IMR-90 (cell line): ENCODE measurements around the gene ICAM5. TPM values are rescaled to one million over a fixed set of nuclear protein-coding genes. Genes with fewer than 3 reads are reported as not detected.

Experiments
- ATAC-seq: fragments of 200-7000 bp; cut with Tn5 transposase; 2 replicates; pipeline ENCODE4 v1.9.1; 2020; ENCODE audit warnings: low read depth, mild to moderate bottlenecking, moderate library complexity
- Bru-seq: library from RNA; stranded (reverse); fragments of 400-500 nt; gene quantifications from one replicate; lab custom pipeline; 2021; lab: Mats Ljungman, UMichigan
- BruChase-seq, 2 experiments: library from RNA; stranded (reverse); fragments of 400-500 nt; gene quantifications; one replicate each; lab custom pipeline; 2021; lab: Mats Ljungman, UMichigan
- BruUV-seq: library from RNA; stranded (reverse); fragments of 400-500 nt; replicated peaks from 2 replicates; lab custom pipeline; 2021; lab: Mats Ljungman, UMichigan
- CTCF ChIA-PET: fragments of 300-600 bp; formaldehyde crosslinking; extraction: SDS; loops from one replicate; lab custom pipeline; 2021; ENCODE audit warnings: antibody characterized with exemption; lab: Yijun Ruan, JAX
- POLR2A ChIA-PET: fragments of 300-600 bp; sonication (Branson Sonifier 250); formaldehyde crosslinking; loops from one replicate; lab custom pipeline; 2022; ENCODE audit warnings: antibody characterized with exemption; ENCODE audit not compliant: unreplicated experiment; lab: Charles Lee
- DNase-seq: peaks from one replicate; pipeline ENCODE4 v3.0.0; 2013
- H2AFZ ChIP-seq: replicated peaks from 2 replicates; pipeline ENCODE3; 2013; ENCODE audit warnings: low read length, mild to moderate bottlenecking; ENCODE audit not compliant: poor library complexity
- H2AK5ac ChIP-seq: 2 replicates; pipeline ENCODE4 v1.6.1; 2013; ENCODE audit warnings: low read depth, low read length, inconsistent platforms
- H2AK9ac ChIP-seq: replicated peaks from 2 replicates; pipeline ENCODE3; 2013; ENCODE audit warnings: mild to moderate bottlenecking, low read depth, low read length, moderate library complexity; ENCODE audit not compliant: poor library complexity
- H2BK120ac ChIP-seq: 2 replicates; pipeline ENCODE4 v1.6.1; 2013; ENCODE audit warnings: low read depth, low read length, inconsistent platforms
- H2BK15ac ChIP-seq: 3 replicates; pipeline ENCODE4 v1.6.1; 2013; ENCODE audit warnings: low read depth, low read length, inconsistent platforms
- H2BK20ac ChIP-seq: 2 replicates; pipeline ENCODE4 v1.6.1; 2013; ENCODE audit warnings: low read depth, mild to moderate bottlenecking, inconsistent platforms, low read length, moderate library complexity
- H2BK5ac ChIP-seq: 2 replicates; pipeline ENCODE4 v1.6.1; 2013; ENCODE audit warnings: mild to moderate bottlenecking, low read depth, low read length, inconsistent platforms; ENCODE audit not compliant: poor library complexity, severe bottlenecking
- H3K14ac ChIP-seq: replicated peaks from 2 replicates; pipeline ENCODE4 v1.6.1; 2013; ENCODE audit warnings: low read depth, low read length, inconsistent platforms
- H3K18ac ChIP-seq: 2 replicates; pipeline ENCODE4 v1.6.1; 2013; ENCODE audit warnings: low read depth, low read length, control low read depth
- H3K23ac ChIP-seq: 2 replicates; pipeline ENCODE4 v1.6.1; 2013; ENCODE audit warnings: low read depth, low read length, inconsistent platforms
- H3K27ac ChIP-seq: 2 replicates; pipeline ENCODE4 v1.5.1; 2013; ENCODE audit warnings: mild to moderate bottlenecking, control low read depth, low read length; ENCODE audit not compliant: insufficient read depth
- H3K27me3 ChIP-seq: 2 replicates; pipeline ENCODE4 v1.6.1; 2013; ENCODE audit warnings: low read length; ENCODE audit not compliant: control insufficient read depth, insufficient read depth
- H3K36me3 ChIP-seq: 2 replicates; pipeline ENCODE4 v1.6.1; 2013; ENCODE audit warnings: low read length, mixed read lengths; ENCODE audit not compliant: control insufficient read depth, insufficient read depth
- H3K4ac ChIP-seq: 2 replicates; pipeline ENCODE4 v1.6.1; 2013; ENCODE audit warnings: low read depth, low read length, inconsistent platforms
- H3K4me1 ChIP-seq: 2 replicates; pipeline ENCODE4 v1.6.1; 2013; ENCODE audit warnings: low read length, mixed read lengths; ENCODE audit not compliant: control insufficient read depth, insufficient read depth
- H3K4me2 ChIP-seq: 2 replicates; pipeline ENCODE4 v1.6.1; 2013; ENCODE audit warnings: low read depth, mild to moderate bottlenecking, control low read depth, low read length, moderate library complexity
- H3K4me3 ChIP-seq: 2 replicates; pipeline ENCODE4 v1.5.1; 2013; ENCODE audit warnings: low read depth, mild to moderate bottlenecking, control low read depth, low read length, moderate library complexity; ENCODE audit not compliant: insufficient read depth
- H3K56ac ChIP-seq: 2 replicates; pipeline ENCODE4 v1.6.1; 2013; ENCODE audit warnings: low read length, inconsistent platforms; ENCODE audit not compliant: insufficient read depth; ENCODE audit errors: extremely low read depth
- H3K79me1 ChIP-seq, 2 experiments: 2 replicates each; pipeline ENCODE4 v1.6.1; 2013; ENCODE audit warnings: low read length in 2 of 2, inconsistent platforms in 1 of 2, low read depth in 1 of 2
- H3K9ac ChIP-seq: 2 replicates; pipeline ENCODE4 v1.6.1; 2013; ENCODE audit warnings: low read depth, low read length, control low read depth
- H3K9me1 ChIP-seq: 2 replicates; pipeline ENCODE4 v1.6.1; 2013; ENCODE audit warnings: low read length, inconsistent platforms; ENCODE audit not compliant: insufficient read depth
- H3K9me3 ChIP-seq: 2 replicates; pipeline ENCODE4 v1.6.1; 2013; ENCODE audit warnings: low read length; ENCODE audit not compliant: control insufficient read depth, insufficient read depth
- H4K20me1 ChIP-seq: 2 replicates; pipeline ENCODE4 v1.6.1; 2013; ENCODE audit warnings: low read length, inconsistent platforms; ENCODE audit not compliant: insufficient read depth
- H4K5ac ChIP-seq: 2 replicates; pipeline ENCODE4 v1.6.1; 2013; ENCODE audit warnings: mild to moderate bottlenecking, low read depth, low read length, control low read depth
- H4K8ac ChIP-seq, 2 experiments: 2 replicates each; pipeline ENCODE4 v1.6.1; 2013; ENCODE audit warnings: low read depth in 2 of 2, low read length in 2 of 2, control low read depth in 1 of 2, inconsistent platforms in 1 of 2
- H4K91ac ChIP-seq: 2 replicates; pipeline ENCODE4 v1.6.1; 2013; ENCODE audit warnings: low read depth, low read length, inconsistent platforms; ENCODE audit not compliant: insufficient read depth
- MAZ ChIP-seq: IDR thresholded peaks from 2 replicates; pipeline ENCODE4 v1.6.1; 2012; ENCODE audit warnings: low read depth, mild to moderate bottlenecking, low read length, improper control_type of control experiment, moderate library complexity, borderline replicate concordance
- RCOR1 ChIP-seq: IDR thresholded peaks from 2 replicates; pipeline ENCODE4 v1.6.1; 2012; ENCODE audit warnings: mild to moderate bottlenecking, low read length, improper control_type of control experiment; ENCODE audit not compliant: insufficient replicate concordance
- whole genome bisulfite sequencing, 2 experiments: methylation state at CpG; one replicate each; pipeline versions ENCODE4 v1.1.5 to v1.1.7; 2013; ENCODE audit warnings: missing lambda C conversion rate in 2 of 2; ENCODE audit not compliant: insufficient read length in 1 of 2; ENCODE audit errors: extremely low coverage in 2 of 2; 5-methylcytosine and 5-hydroxymethylcytosine counted together
- dilution Hi-C: fragments of 300-500 bp; cut with HindIII; formaldehyde crosslinking; loops from one replicate; pipeline ENCODE4 v1.14.3; 2018; ENCODE audit warnings: low sequenced_read_pairs; ENCODE audit not compliant: unreplicated experiment
- in situ Hi-C: fragments of 300-500 bp; cut with MboI; formaldehyde crosslinking; loops from 3 replicates; pipeline ENCODE4 v1.14.3; 2019; ENCODE audit warnings: low sequenced_read_pairs, inconsistent platforms, mixed read lengths
- intact Hi-C: fragments of 100-400 bp; cut with micrococcal nuclease; formaldehyde crosslinking; loops from 2 replicates; pipeline ENCODE4 v1.10.0; 2022
- long read RNA-seq: library from polyadenylated mRNA; unstranded; transcript quantifications from one replicate; pipeline ENCODE4 v2.0.0, GENCODE V29; 2021; ENCODE audit not compliant: unreplicated experiment
- polyA plus RNA-seq, 3 experiments: library from polyadenylated mRNA; depleted of rRNA; stranded (reverse); fragments of >200 nt; gene quantifications; 2 replicates each; pipeline ENCODE4 v1.2.3, GENCODE V29; 2012; ENCODE audit warnings: low replicate concordance in 1 of 3
- total RNA-seq: library from RNA; depleted of rRNA; stranded (reverse); fragments of >200 nt; gene quantifications from 2 replicates; pipeline ENCODE4 v1.2.3, GENCODE V29; 2012; rRNA removed

Gene ICAM5, protein sequence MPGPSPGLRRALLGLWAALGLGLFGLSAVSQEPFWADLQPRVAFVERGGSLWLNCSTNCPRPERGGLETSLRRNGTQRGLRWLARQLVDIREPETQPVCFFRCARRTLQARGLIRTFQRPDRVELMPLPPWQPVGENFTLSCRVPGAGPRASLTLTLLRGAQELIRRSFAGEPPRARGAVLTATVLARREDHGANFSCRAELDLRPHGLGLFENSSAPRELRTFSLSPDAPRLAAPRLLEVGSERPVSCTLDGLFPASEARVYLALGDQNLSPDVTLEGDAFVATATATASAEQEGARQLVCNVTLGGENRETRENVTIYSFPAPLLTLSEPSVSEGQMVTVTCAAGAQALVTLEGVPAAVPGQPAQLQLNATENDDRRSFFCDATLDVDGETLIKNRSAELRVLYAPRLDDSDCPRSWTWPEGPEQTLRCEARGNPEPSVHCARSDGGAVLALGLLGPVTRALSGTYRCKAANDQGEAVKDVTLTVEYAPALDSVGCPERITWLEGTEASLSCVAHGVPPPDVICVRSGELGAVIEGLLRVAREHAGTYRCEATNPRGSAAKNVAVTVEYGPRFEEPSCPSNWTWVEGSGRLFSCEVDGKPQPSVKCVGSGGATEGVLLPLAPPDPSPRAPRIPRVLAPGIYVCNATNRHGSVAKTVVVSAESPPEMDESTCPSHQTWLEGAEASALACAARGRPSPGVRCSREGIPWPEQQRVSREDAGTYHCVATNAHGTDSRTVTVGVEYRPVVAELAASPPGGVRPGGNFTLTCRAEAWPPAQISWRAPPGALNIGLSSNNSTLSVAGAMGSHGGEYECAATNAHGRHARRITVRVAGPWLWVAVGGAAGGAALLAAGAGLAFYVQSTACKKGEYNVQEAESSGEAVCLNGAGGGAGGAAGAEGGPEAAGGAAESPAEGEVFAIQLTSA
- total RNA-seq = 2.5 and 3.0 TPM in 2 replicates
- 23.9 and 26.5 TPM in 2 replicates for polyA plus RNA-seq (2012; rRNA removed)
- 13.1 and 22.4 TPM in 2 replicates for polyA plus RNA-seq (2012; cell fraction: cytosol; rRNA removed)
- polyA plus RNA-seq (2012; cell fraction: nucleus; rRNA removed; ENCODE audit: low replicate concordance) = 107 and 283 TPM in 2 replicates
- percentile 56 among the genes with signal in this experiment for Bru-seq, nascent RNA
- percentile 60 among the genes with signal in this experiment for BruChase-seq, experiment 1, labeled RNA remaining after a 6-hour chase
- BruChase-seq, experiment 2, labeled RNA remaining after a 2-hour chase = percentile 67 among the genes with signal in this experiment
- long read RNA-seq, transcript ICAM5-203 (9 exons, 2,599 nt) = major isoform, 15 of 102 reads
- long read RNA-seq, transcript ICAM5-201 (11 exons, 3,000 nt) = minor isoform, 13 of 102 reads
- long read RNA-seq, partial matches to known transcripts = 63 of 102 reads
- long read RNA-seq, other reads (novel, unspliced or antisense) = 11 of 102 reads

DNA sequence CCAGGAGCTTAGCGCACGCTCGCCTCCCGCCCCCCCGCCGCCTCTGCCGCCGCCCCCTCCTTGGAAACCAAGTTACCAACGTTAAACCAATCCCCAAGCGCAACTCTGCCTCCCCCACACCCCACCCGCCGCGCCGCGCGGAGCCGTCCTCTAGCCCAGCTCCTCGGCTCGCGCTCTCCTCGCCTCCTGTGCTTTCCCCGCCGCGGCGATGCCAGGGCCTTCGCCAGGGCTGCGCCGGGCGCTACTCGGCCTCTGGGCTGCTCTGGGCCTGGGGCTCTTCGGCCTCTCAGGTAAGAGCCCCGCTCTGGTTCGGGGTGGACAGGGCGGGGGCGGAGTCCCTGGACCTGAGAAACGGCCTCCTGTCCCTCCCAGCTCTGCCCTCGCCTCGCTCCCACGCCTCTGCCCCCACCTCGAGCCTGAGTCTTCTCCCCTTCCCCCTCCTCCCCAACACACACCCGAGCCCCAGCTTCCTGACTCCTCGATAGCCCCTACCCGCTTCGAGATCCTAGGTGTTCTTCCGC, at the start of gene ICAM5:
Gene ICAM5 (plus strand): TSS at position 117 of the 521 bp plus-strand sequence. CDS start 92 bp downstream, at position 209.
- H3K36me3 ChIP-seq = peaks cover 16% of the 10 kb centered on the region; the same call in 1 of the 2 replicates
- dilution Hi-C loops = no loop called here
- H4K91ac ChIP-seq = peak within 1 kb of the TSS; percentile 41; the same call in 1 of the 2 replicates
- peaks cover 0 to 4% of the 10 kb centered on the region in 2 experiments; a peak in 1 of 4 replicates for H3K79me1 ChIP-seq
- in situ Hi-C loops = no loop called here
- no peak for TF ChIP-seq RCOR1
- TF ChIP-seq MAZ = peak; percentile 37; the same call in 1 of the 2 replicates
- WGBS, 2 experiments = 4% methylated on average over 14 of the region's 45 CpGs; no CpG with 5 or more reads in 1 of the 2 experiments
- peak within 1 kb of the TSS; percentile 32; the same call in 1 of the 2 replicates for H4K5ac ChIP-seq
- DNase-seq = peak; percentile 42
- BruUV-seq = no TSS peak
- peak within 1 kb of the TSS; percentile 73; the same call in 1 of the 3 replicates for H2BK15ac ChIP-seq
- H2AK9ac ChIP-seq = peak within 1 kb of the TSS; percentile 88
- peak within 1 kb of the TSS; percentile 47 for H3K18ac ChIP-seq
- peak; percentile 10 for ATAC-seq
- H3K4me1 ChIP-seq = peaks cover 24% of the 10 kb centered on the region
- H2BK5ac ChIP-seq = peak within 1 kb of the TSS; percentile 58
- H4K20me1 ChIP-seq = 0 out of 2 replicates have a peak, but pooled peaks cover 2% of the 10 kb centered on the region
- peak within 1 kb of the TSS; percentile 45 for H3K9ac ChIP-seq
- no peaks in the 10 kb centered on the region; the same call in 1 of the 2 replicates for H3K27me3 ChIP-seq
- 0 out of 2 replicates have a peak within 1 kb of the TSS, but pooled peaks have one; percentile 46 for H2BK20ac ChIP-seq
- peak within 1 kb of the TSS; percentile 86; the same call in 1 of the 2 replicates for H2AK5ac ChIP-seq
- H3K23ac ChIP-seq = peak within 1 kb of the TSS; percentile 64; the same call in 1 of the 2 replicates
- peak within 1 kb of the TSS; percentile 77 for H3K14ac ChIP-seq
- H3K4ac ChIP-seq = peak within 1 kb of the TSS; percentile 72
- CTCF ChIA-PET = interaction anchor here (0.8 kb wide), 1 partner anchor 99 kb away, joined by 3 read pairs; no protein-coding TSS in a partner anchor
- H3K4me2 ChIP-seq = peak within 1 kb of the TSS; percentile 96
- intact Hi-C loops = no loop called here
- peak within 1 kb of the TSS; percentile 77 for H3K4me3 ChIP-seq
- peak within 1 kb of the TSS; percentile 92 for H2AFZ ChIP-seq
- H2BK120ac ChIP-seq = peak within 1 kb of the TSS; percentile 26
- H3K9me3 ChIP-seq = no peaks in the 10 kb centered on the region
- peak within 1 kb of the TSS; percentile 47 for H3K27ac ChIP-seq
- POLR2A ChIA-PET = interaction anchor here (0.7 to 1.0 kb wide), 2 partner anchors 16 to 17 kb away, joined by 3 read pairs; no protein-coding TSS in a partner anchor
- H4K8ac ChIP-seq = peak within 1 kb of the TSS; percentile 59 to 82
- H3K9me1 ChIP-seq = peaks cover 12% of the 10 kb centered on the region
- H3K56ac ChIP-seq = no peak within 1 kb of the TSS
